A673 (cell line): ENCODE measurements around the gene HRH2.

Source experiments
- CTCF ChIP-seq: fragments of 300-800, 200-600 bp; sonication (generic); conservative IDR thresholded peaks from 2 replicates; pipeline ENCODE4 v1.5.1; 2017; ENCODE audit warnings: low read depth, mild to moderate bottlenecking, antibody characterized with exemption, low read length, moderate library complexity, mixed read lengths
- EZH2 ChIP-seq: fragments of 200-600 bp; sonication (generic); IDR thresholded peaks from 2 replicates; pipeline ENCODE4 v1.6.1; 2017; ENCODE audit warnings: borderline replicate concordance, low read depth, mild to moderate bottlenecking, mixed read lengths, antibody characterized with exemption, low read length; ENCODE audit not compliant: poor library complexity, severe bottlenecking

- TF ChIP-seq EZH2 (peak; percentile 37), CTCF (no peak)
Measured at GRCh38 chr5:175681045-175681967, 23.4 kb downstream of the HRH2 start.
